GM19239 (cell line): ENCODE results near the gene CMTM8.
"Not testable (repeated sequence)": the region's sequence is repeated elsewhere in the genome, so short reads cannot be mapped to it uniquely, and the experiment has no call there.

ENCODE experiments used
- DNase-seq: peaks from one replicate; pipeline ENCODE4 v3.0.0; 2011; ENCODE audit warnings: low spot score; ENCODE audit not compliant: insufficient read length
- FAIRE-seq: peaks from 2 replicates; lab custom pipeline; 2011; peaks lifted over from hg19 to GRCh38; lab: Jason Lieb, UNC

Gene CMTM8

DNA sequence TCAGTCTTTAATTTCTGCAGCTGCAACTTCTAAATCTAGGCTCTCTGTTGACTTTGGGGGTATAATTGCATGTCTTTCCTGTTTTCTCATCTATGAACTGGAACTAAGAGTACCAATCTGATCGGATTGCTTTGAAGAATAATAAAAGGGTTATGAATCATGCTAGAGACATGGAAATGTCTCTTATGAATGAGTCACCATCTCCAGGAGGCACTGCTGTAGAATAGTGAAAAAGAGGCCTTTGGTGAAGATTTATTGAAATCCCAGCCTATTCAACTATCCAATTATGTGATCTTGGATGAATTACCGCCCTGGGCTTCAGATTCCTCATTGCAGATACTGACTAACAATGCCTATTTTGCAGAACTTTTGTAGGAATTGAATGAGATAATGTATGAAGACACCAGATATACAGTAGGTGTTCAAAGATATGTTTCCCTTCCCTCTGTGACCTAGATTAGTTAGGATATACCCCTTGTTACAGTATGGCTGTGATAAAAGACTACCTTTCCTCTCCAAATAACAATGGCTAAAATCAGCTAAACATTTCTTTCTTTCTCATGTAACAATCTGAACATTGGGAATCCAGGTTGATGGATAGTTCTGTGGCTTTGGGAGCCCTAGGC, 11.5 kb upstream of the CMTM8 start:
- no peak for DNase-seq
- FAIRE-seq = no peak

DNA sequence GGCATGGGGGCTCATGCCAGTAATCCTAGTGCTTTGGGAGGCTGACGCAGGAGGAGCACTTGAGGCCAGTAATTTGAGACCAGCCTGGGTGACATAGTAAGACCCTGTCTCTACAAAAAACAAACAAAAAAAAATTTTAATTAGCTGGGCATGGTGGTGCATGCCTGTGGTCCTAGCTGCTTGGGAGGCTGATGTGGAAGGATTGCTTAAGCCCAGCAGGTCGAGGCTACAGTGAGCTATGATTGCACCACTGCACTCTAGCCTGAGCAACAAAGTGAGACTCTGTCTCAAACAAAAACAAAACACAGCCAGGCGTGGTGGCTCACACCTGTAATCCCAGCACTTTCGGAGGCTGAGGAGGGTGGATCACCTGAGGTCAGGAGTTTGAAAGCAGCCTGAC, 9.7 kb upstream of the CMTM8 start:
- not testable (repeated sequence) for FAIRE-seq, DNase-seq

DNA sequence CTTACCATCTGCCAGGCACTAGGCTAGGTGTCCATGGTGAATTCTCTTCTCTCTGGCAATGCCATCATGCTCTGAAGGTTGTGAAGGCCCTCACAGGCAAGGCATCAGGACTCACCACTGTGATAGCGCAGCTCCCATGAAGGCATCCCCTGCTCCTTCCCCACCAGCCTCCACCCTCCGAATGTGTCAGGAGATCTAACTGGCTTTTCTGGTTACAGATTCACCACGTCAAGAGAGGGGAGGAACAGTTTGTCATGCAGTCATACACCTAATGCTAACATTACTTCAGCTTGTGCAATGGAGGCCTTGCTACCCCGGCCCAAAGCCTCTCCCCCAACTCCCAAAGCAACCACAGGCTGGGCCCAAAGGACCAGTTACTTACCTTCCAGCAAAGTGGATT, 8.9 kb upstream of the CMTM8 start:
- DNase-seq = no peak
- FAIRE-seq = no peak

DNA sequence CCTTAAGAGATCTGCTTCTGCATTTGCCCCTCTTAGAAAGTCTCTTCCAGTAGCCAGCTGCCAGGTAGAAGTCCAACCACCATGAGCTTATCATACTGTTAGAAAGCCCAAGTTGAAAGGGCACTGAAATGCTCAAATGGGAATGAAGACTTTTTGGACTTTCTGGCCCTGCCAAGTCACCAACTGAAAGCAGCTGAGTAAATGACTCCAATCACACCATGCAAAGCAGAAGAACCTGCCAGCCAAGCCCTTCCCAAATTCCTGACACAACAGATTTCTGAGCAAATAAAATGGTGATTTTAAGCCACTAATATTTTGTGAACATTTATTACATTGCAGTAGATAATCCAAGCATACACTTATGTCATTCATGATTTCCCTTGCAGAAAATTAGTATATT, 2.1 kb upstream of the CMTM8 start:
- FAIRE-seq (no peak), DNase-seq (no peak)

DNA sequence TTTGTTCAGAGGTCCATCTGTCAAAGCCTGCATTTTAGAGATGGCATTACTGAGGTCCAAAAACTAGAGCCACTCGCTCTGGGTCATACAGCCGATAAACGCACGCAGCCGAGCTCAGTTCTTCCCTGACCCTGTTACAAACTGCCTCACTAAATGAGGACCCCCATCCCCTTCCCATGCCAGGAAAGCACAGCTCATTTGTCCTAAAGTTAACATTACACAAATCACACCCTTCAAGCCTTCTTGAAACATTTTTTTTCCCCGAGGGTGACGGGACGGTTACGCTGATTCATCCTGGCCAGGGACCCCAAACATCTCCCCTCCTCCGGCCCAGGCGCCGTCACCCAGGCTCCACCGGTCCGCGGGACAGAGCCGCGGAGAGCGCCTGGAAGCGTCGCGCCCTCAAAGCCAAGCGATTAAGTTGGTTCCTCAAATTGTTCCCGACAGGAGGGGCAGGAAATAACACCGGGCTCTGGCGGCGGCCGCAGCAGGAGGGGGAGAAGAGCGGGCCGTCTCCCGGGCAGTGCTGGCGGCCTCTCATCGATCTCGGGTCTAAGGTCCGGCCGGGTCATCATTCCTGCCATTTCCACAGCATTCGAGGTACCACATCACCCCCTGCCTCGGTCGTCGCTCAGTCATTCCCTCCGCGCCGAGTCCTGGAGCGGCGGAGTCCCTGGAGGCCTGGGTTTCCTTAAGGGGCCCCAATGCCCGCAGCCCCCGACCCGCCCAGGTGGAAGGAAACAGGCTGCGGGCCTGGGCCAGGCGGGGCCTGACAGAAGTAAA, 619 bp upstream of the CMTM8 start:
- FAIRE-seq = no peak
- DNase-seq = no peak

DNA sequence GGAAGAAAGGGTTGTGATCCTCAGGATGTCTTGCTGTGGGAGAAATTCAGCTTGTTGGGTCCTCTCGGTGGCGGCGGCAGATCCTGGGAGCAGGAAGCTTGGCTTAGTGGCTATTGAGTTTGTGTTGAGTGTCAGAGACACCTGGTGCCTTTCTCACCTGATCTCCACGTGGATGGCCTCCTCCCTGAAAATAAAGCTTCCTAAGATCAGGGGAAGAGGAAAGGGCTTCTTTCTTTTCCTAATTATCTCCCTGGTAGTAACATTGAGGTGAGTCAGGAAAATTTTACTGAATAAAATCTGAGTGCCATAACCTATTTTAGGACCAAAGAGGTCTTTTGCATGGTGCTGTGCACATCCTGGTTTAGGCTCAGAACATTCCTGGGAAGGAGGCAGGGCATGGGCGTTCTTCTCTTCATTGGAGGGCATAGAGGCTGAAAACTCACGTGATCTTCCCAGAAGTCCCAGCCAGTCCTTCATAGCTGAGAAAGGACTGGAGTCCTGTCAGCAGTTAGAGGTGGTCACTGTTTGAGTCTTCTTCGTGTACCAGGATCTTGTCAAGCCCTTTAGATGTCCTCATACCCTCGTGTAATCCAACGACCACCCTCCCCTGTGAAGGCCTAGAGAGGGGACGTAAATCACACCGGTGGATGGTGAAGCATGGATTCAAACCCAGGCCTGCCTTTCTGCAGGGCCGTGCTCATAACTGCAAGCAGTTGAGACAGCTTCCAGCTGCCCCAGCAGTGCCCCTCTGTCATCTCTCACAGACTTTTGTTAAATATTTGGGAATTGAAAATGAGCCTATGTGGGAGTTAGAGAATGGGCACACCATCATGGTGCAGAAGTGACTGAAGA, 1.1 kb downstream of the CMTM8 start:
- FAIRE-seq = no peak

DNA sequence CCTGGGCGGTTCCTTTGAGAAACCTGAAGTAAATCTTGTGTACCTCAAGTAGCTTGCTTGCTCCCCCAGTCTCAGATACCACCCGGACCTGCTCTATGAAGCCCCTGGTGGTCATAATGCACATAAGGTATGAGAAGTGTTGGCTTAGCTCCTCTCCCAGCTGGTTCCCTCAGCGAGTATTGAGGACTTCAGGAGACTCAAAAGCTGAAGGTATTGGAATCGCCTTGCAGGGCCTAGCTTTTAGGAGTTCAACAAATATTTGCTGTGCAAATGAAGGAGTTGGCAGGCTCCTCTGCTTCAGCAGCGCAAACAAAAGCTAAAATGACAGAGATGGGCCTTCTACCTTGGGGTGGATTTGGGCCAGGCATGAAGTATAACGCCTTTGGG, 1.7 kb downstream of the CMTM8 start:
- FAIRE-seq (peak; percentile 76), DNase-seq (no peak)

More for the DNA sequence above, 1.1 kb downstream of the CMTM8 start:
- no peak for DNase-seq

DNA sequence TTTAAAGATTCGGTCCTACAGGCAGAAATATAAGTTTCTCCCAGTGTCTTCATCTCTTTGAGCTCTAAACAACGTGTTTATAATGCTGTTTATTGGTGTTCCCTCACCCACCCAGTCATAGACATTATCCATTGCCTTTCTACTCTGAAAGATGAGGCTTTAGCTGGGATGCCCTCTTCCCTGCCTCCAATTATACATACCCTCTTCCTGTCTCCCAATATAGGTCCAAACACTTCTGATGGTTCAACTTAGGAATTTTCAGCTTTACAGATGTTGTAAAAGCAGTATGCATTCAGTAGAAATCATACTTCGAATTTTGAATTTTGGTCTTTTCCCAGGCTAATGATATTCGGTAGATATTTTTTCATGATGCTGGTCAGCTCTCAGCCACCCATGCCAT, 2.6 kb downstream of the CMTM8 start:
- DNase-seq = no peak
- no peak for FAIRE-seq

DNA sequence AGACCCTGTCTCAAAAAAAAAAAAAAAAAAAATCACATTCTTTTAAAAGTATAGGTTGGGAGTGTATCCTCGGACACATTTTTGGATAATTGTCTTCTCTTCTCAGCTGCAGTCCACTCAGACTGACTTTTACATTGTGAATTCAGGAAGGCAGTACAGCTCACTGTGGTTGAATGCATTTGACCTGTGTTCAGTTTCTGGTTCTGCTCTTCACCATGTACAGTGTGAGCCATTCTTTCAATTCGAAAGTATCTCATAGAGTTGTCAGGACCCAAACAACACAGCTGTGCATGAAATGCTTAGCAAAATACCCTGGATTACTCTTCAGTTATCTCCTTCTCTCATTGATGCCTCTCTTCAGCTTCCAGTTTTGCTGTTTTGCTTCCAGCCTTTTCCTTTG, 5.0 kb downstream of the CMTM8 start:
- FAIRE-seq (no peak), DNase-seq (no peak)

DNA sequence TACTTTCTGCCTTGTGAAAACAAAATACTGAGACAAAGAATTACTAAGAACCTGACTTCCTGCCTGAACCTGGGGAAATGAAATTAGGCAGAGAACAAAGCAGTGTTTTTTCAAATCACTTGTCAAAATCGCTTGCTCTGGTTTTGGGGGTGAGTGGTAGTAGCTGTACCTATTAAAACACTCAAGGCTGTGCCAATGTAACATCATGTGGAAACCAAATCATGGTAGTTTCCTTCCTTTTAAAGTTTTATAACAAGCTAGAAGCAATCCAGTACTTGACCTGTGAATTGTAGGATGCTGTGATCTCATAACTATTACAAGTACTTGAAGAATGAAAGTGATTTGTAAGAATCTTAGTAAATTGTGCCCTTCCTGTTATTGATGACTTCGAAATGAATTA, 6.7 kb downstream of the CMTM8 start:
- FAIRE-seq (no peak), DNase-seq (no peak)

DNA sequence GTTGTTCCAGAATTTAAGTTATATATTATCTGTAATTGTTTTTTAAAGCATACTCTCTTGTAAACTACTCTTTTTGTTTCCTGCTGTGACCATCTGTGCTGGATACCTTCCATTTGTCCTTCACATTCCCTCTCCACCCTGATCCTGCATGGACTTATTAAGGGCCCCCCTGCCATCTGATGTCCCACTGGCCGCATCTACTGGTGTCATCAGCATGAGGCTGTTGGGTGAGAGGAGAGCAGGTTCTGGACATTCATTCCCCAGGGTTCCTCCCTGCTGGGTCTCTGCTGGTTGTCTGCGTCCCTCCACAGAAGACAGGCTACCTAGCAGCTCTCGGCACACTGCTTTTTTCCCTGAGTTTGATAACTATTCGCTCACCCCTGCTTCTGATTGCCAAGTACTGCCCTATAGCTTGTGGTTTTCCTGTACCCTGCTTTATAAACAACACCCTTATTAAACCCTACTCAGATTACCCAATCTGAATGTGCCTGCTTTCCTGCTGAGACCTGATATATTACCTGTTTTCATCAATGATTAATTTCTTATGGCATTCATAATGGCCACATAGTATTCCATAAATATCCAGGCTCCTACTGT, 7.7 kb downstream of the CMTM8 start:
- no peak for DNase-seq
- no peak for FAIRE-seq

DNA sequence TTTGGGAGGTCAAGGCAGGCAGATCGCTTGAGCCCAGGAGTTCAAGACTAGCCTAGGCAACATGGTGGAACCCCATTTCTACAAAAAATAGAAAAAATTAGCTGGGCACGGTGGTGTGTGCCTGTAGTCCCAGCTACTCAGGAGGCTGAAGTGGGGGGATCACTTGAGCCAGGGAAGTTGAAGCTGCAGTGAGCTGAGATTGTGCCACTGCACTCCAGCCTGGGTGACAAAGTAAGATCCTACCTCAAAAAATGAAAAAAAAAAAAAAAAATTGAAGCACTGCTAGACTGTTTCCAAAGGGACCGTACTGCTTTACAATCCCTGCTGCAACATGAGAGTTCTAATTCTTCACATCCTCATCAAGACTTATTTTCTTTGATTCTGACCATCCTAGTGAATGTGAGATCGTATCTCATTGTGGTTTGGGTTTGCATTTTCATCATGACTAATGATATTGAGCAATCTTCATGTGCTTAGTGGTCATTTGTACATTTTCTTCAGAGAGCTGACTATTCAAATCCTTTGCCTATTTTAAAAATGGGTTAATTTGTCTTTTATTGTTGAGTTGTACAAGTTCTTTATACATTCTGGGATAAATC, 10.8 kb downstream of the CMTM8 start:
- no peak for DNase-seq
- FAIRE-seq = no peak

DNA sequence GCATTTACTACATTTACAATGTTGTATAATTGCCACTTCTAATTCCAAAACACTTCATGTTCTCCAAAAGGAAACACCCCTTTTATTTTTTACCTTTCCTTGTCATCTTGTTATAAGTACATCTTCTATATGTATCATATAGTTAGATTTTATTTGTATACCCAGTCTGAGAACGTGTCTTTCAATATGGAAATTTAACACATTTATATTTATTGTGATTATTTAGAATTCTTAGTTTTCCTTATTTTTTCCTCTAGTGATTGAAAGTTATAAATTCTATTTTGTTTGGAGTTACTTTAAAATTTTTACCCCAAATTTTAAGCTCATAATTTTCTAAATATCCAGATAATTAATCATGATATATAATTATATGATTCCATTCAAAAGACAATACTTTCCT, 15.8 kb downstream of the CMTM8 start:
- DNase-seq (no peak), FAIRE-seq (no peak)

DNA sequence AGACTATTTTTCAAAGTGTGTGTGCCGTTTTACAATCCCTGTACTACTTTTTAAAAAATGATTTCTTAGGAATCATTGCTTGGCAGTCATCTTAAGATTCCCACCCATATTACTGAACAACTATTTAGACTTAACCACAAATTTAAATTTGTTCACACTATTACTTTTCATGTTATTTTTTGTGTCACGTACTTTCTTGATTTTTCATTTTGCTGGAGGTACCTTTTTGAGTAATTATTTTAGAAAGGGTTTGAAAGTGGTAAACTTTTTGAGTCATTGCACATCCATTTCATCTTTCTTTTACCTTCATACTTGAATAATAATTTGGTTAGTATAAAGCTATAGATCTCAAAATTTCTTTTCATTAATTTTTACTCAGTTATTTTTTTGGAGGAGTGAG, 16.9 kb downstream of the CMTM8 start:
- FAIRE-seq = no peak
- DNase-seq = no peak

DNA sequence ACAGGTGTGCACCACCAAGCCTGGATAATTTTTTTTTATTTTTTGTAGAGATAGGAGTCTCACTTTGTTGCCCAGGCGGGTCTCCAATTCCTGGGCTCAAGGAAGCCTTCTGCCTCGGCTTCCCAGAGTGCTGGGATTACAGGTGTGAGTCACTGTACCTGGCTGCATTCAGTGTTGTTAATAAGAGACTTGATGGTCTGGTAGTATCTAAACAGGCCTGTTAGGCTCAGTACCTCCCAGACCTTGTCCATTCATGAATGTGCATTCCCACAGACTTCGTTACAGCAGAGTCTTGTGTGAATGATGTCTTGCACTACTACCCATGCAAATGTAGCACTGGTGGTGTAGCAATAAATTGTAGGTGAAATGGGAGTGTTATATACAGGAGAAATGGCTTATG, 17.7 kb downstream of the CMTM8 start:
- no peak for DNase-seq
- FAIRE-seq = no peak

DNA sequence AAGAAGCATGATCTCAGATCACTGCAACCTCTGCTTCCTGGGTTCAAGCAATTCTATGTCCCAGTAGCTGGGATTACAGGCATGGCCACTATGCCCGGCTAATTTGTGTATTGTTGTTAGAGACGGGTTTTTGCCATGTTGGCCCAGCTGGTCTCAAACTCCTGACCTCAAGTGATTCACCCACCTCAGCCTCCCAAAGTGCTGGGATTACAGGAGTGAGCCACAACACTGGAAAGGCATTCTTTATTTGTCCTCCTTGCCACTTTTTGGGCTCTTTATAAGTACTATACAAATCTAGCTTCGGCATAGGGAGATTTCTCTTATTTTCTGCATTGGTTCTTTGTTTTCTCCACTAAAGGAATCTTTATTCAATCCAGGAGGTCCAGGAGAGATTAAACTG, 18.6 kb downstream of the CMTM8 start:
- FAIRE-seq = no peak

DNA sequence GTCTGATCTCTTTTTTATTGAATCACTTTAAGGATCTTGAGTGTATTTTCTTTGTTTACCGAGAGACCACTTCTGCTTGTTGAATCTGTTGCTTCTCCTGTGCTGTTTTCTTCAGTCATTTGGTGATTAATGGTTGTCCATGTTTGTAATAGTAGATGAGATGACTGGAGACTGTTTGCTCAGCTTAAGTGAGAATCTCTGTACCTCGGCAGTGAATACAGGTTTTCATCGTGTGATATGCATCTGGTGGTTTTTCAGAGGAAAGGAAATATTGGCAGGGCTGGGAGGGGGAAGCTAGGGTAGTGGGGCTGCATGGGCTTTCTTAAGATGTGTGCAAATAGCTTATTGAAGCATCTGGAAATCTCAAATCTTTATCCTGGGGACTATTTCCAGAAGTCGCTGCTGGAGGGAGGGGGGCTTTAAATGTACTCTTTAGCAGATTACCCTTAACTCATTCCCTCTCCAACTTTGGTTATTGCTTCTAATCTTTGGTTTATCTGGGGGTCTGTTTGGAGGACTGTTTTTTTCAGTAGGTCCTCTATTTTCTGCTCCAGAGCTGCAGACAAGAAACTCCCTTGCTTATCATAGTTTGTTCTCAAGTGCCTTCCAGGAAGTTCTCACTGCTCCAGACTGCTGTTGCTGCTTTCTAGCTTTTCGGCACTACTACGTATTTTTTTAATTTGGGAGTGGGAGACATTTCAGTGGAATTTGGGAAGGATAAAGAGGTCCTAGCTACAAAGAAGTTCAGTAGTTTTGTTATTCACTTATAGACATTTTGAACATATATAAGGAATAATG, 19.4 kb downstream of the CMTM8 start:
- FAIRE-seq (no peak), DNase-seq (no peak)

More for the DNA sequence above, 18.6 kb downstream of the CMTM8 start:
- no peak for DNase-seq

DNA sequence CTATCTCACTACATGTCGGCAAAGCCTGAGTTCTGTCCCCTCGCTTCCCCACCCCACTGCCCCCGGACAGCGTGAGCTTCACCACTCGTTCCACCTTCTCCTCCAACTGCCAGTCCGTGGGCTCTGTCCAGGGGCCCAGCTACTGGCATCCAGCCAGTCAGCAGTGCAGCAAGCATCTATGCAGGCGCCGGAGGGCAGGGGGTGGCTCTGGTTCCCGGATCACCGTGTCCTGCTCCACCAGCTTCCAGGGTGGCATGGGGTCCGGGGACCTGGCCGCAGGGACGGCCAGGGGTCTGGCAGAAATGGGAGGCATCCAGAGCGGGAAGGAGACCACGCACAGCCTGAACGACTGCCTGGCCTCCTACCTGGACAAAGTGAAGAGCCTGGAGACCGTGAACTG, 20.4 kb downstream of the CMTM8 start:
- no peak for DNase-seq
- FAIRE-seq = no peak

DNA sequence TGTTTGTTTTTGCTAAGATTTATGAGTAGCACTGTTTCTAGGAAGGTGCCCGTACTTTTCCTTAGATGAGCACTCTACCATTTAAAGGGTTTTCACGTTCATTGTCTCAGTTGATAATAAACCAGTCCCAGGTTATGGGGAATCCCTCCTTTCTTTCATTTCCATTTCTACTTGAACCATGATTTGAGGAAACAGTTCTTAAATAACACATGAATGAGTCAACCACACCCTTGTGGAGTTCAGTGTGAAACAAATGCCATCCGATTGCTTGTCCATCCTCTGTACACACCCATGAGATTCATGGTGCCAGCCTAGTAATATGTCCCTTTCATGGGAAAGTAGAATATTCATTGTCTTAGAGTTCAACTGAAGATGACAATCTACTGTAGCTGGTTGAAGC, 23.1 kb downstream of the CMTM8 start:
- FAIRE-seq = no peak
- no peak for DNase-seq

DNA sequence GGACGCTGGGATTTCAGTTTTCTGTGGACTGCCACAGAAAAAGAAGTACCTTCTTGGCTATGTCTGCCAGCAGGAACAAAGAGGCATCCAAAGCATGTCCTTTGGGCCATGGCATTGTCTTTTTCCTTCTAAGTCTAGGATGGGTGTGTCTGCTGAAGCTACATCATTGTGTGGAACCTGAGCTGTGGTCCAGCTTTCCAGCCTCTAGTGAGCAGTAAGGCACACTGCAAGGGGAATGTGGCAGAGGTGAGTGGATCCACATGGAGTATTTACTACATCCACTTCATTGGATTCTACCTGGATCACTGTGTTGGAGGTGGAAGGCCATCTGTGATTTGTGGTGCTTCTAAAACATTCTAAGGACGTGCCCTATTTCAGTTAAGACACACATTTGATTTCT, 23.7 kb downstream of the CMTM8 start:
- DNase-seq (no peak), FAIRE-seq (no peak)
